Right atrium auricular region (tissue), 2 donors: Measurements from ENCODE around the gene LRMDA. TPM values are rescaled to one million over a fixed set of nuclear protein-coding genes. Genes with fewer than 3 reads are reported as not detected.

Source experiments
- DNase-seq: peaks from one replicate; pipeline ENCODE4 v3.0.0-alpha.2; 2019; ENCODE audit warnings: low spot score
- H3K27ac ChIP-seq, 2 donors: fragments of 200-600 bp; sonication (generic); 1 replicate in 1 of 2; 2 replicates in 1 of 2; pipeline ENCODE4 v1.5.1; 2016 to 2019
- H3K27me3 ChIP-seq, 2 donors: fragments of 200-600 bp; sonication (generic); one replicate each; pipeline versions ENCODE4 v1.5.1 to v1.6.0; 2017 to 2019
- H3K36me3 ChIP-seq: fragments of 200-600 bp; sonication (generic); one replicate; pipeline ENCODE4 v1.5.1; 2016
- H3K4me1 ChIP-seq, 2 donors: fragments of 200-600 bp; sonication (generic); one replicate each; pipeline versions ENCODE4 v1.5.1 to v1.6.0; 2017 to 2019
- H3K4me3 ChIP-seq, 2 donors: fragments of 200-600 bp; sonication (generic); 1 replicate in 1 of 2; 2 replicates in 1 of 2; pipeline ENCODE4 v1.5.1; 2017 to 2019; ENCODE audit warnings: mild to moderate bottlenecking in 1 of 2, moderate library complexity in 1 of 2
- H3K9me3 ChIP-seq, 2 donors: fragments of 200-600 bp; sonication (generic); one replicate each; pipeline ENCODE4 v1.5.1; 2019
- total RNA-seq, 2 donors: library from RNA; depleted of rRNA; stranded (reverse); fragments of >200 nt; gene quantifications; one replicate each; pipeline ENCODE4 v1.1.0, GENCODE V29; 2016
- TF ChIP-seq, protein P1 (sequence below), 2 donors: fragments of 200-600 bp; sonication (generic); IDR thresholded peaks; one replicate each; pipeline ENCODE4 v1.5.1; 2019; ENCODE audit warnings: antibody characterized with exemption in 2 of 2

The LRMDA gene
- total RNA-seq, 2 donors from 2014 or later = 6.1 to 19.1 TPM

DNA sequence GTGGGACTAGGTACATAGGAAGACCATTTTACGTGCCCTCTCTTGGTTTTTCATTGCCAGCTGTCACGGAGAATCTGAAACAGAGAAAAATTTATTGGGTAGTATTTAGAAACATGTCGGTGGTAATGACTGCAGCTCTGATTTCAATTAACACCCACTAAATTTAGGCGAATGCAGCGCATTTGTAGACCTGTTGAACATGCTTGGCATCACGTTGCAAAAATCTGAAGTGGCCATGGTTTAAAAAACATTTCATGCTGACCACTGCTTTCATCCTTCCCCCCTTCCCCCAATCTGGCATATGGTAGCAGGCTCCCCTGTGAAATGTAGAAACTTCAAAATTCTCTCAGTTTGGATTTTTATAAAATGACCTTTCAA lies 34.0 kb downstream of the LRMDA start:
- peaks cover 0 to 17% of the 10 kb centered on the region in 2 donors for H3K4me1 ChIP-seq
- H3K27me3 ChIP-seq = no peaks in the 10 kb centered on the region
- H3K9me3 ChIP-seq = no peaks in the 10 kb centered on the region
- no peak overlapping the region for H3K27ac ChIP-seq
- no peaks in the 10 kb centered on the region for H3K36me3 ChIP-seq
- TF ChIP-seq, protein P1, sequence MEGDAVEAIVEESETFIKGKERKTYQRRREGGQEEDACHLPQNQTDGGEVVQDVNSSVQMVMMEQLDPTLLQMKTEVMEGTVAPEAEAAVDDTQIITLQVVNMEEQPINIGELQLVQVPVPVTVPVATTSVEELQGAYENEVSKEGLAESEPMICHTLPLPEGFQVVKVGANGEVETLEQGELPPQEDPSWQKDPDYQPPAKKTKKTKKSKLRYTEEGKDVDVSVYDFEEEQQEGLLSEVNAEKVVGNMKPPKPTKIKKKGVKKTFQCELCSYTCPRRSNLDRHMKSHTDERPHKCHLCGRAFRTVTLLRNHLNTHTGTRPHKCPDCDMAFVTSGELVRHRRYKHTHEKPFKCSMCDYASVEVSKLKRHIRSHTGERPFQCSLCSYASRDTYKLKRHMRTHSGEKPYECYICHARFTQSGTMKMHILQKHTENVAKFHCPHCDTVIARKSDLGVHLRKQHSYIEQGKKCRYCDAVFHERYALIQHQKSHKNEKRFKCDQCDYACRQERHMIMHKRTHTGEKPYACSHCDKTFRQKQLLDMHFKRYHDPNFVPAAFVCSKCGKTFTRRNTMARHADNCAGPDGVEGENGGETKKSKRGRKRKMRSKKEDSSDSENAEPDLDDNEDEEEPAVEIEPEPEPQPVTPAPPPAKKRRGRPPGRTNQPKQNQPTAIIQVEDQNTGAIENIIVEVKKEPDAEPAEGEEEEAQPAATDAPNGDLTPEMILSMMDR (IDR thresholded peaks at IDR 0.05) = no peak
- H3K4me3 ChIP-seq = no peak overlapping the region
- no peak for DNase-seq

DNA sequence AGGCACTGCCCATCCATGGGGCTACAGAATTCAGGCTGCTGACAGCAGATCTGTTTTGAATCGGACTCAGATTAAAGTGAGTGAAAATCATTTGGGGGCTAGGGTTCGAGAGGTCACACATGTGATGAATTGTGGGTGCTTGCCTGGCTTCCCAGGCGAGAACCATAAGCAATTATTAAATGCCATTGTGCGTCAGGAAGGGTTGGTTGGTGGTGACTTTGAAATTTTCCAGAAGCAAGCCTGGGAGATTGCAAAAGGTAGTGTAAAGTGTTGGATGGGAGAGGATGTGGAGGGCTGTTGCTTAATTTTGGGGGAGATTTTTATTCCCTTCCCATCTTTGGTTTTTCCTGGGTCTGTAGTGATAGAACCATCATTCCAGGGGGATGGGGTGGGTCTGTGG lies 34.6 kb downstream of the LRMDA start:
- H3K27ac ChIP-seq = no peak overlapping the region
- H3K27me3 ChIP-seq = no peaks in the 10 kb centered on the region
- H3K9me3 ChIP-seq = no peaks in the 10 kb centered on the region
- DNase-seq = no peak
- TF ChIP-seq, protein P1 (IDR thresholded peaks at IDR 0.05) = no peak
- H3K4me1 ChIP-seq = peaks cover 0 to 17% of the 10 kb centered on the region in 2 donors
- H3K4me3 ChIP-seq = no peak overlapping the region
- H3K36me3 ChIP-seq = no peaks in the 10 kb centered on the region

DNA sequence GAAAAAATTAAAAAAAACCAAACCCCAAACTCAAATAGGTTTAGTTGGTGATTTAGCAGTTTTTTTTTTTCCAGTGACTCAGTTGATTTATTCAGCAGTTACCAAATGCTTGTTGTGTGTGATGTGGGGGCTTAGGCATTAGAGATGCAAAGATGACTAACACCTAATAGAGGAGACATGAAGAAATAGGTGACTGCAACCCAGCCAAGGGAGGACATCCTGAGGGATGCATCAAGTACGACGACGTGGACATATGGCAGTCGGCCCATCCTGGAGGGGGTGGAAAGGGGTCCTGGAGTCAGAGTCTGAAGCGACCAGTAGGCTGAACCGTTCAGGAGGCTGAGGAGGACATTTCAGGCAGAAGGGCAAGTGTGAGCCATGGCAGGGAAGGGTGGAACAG lies 35.5 kb downstream of the LRMDA start:
- TF ChIP-seq, protein P1 (IDR thresholded peaks at IDR 0.05) = no peak
- Histone ChIP-seq H3K4me1 (peaks cover 0 to 17% of the 10 kb centered on the region in 2 donors), H3K36me3 (no peaks in the 10 kb centered on the region), H3K27ac (no peak overlapping the region), H3K4me3 (no peak overlapping the region), H3K27me3 (no peaks in the 10 kb centered on the region), H3K9me3 (no peaks in the 10 kb centered on the region)
- no peak for DNase-seq

DNA sequence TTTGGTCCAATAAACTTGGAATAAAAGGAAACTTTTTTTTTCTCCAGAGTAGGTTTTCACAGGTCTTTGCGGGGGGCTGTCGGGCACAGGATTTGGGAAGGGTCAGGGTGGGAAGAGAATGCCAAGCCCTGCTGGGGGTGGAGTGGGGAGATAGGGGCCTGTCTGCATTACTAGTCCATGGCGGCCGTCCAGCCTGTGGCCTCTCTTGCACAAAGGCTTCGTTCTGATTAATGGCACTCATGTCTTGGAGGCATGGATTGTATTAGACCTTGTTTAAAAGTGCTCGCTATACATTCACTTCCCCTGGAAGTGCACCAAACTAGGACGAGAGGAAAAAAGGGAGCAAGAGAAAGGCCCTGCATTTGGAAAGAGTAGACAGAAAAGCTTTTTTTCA lies 37.2 kb downstream of the LRMDA start:
- no peaks in the 10 kb centered on the region for H3K9me3 ChIP-seq
- H3K36me3 ChIP-seq = no peaks in the 10 kb centered on the region
- peaks cover 0 to 17% of the 10 kb centered on the region in 2 donors for H3K4me1 ChIP-seq
- H3K27me3 ChIP-seq = no peaks in the 10 kb centered on the region
- TF ChIP-seq, protein P1 (IDR thresholded peaks at IDR 0.05) = no peak
- no peak overlapping the region for H3K4me3 ChIP-seq
- H3K27ac ChIP-seq = peak overlapping the region; percentile 27 to 33
- no peak for DNase-seq

DNA sequence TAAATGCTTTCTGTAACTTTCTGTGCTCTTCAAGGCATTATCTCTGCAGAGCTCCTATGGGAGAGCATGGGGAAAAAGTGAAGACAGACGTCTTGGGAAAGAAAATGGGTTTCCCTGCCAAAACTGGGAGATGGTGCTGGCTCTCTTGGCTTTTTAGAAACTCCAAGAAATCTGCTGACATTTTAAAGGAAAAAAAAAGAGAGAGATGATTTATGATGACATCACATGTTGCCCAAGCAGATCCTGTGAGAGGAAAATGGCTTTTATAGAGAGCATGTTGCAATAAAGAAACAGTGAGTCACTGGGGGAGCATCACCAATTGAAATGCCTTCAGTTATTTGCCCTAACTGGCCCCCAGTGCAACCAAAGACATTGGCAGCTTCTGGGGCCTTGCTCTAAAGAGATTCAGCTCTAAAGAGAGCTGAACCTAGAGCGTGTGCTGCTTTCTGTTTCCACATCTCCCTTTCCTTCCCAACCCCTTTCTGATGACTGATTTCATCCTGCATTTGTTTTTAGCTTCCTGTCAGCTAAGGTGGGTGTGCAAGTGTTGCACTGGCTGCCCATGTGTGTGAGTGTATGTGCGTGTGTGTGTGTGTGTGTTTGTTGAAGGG lies 37.7 kb downstream of the LRMDA start:
- Histone ChIP-seq H3K9me3 (no peaks in the 10 kb centered on the region), H3K27me3 (no peaks in the 10 kb centered on the region), H3K36me3 (no peaks in the 10 kb centered on the region), H3K27ac (peak overlapping the region in 1 of 2 donors; percentile 33), H3K4me3 (no peak overlapping the region), H3K4me1 (peaks cover 0 to 17% of the 10 kb centered on the region in 2 donors)
- DNase-seq = peak; percentile 72
- TF ChIP-seq, protein P1 (IDR thresholded peaks at IDR 0.05) = no peak

DNA sequence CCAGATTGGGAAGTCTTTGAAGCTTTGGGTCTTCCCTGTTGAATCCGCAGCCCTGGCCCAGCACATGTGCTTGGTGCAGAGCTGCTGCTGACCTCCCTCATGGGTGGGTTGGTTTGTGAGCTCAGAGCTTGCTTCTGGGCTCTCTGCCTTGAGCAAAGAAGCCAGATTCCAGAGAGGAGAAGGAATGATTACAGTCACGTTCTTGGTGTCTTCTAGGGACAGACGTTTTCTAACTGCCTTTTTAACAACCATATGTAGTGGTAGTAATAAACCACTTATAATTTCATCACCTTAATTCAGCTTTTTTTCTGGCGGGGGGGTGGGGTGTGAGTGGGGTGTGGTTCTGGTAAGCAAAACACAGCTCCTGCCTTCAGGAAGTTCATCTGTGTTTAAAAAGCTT lies 39.5 kb downstream of the LRMDA start:
- H3K27ac ChIP-seq = no peak overlapping the region
- TF ChIP-seq, protein P1 (IDR thresholded peaks at IDR 0.05) = no peak
- DNase-seq = no peak
- no peaks in the 10 kb centered on the region for H3K27me3 ChIP-seq
- no peaks in the 10 kb centered on the region for H3K36me3 ChIP-seq
- H3K4me3 ChIP-seq = no peak overlapping the region
- no peaks in the 10 kb centered on the region for H3K9me3 ChIP-seq
- peaks cover 0 to 17% of the 10 kb centered on the region in 2 donors for H3K4me1 ChIP-seq
